Nucleus accumbens (tissue), 56 donors: Measurements from ENCODE around the gene SRP9.
A peak's percentile ranks its signal among the peaks of the same experiment; 100 is the strongest.

Source experiments
- DNase-seq, 56 donors: peaks; one replicate each; lab custom pipeline; 2025; lab: John Stamatoyannopoulos, UW

Gene SRP9

DNA sequence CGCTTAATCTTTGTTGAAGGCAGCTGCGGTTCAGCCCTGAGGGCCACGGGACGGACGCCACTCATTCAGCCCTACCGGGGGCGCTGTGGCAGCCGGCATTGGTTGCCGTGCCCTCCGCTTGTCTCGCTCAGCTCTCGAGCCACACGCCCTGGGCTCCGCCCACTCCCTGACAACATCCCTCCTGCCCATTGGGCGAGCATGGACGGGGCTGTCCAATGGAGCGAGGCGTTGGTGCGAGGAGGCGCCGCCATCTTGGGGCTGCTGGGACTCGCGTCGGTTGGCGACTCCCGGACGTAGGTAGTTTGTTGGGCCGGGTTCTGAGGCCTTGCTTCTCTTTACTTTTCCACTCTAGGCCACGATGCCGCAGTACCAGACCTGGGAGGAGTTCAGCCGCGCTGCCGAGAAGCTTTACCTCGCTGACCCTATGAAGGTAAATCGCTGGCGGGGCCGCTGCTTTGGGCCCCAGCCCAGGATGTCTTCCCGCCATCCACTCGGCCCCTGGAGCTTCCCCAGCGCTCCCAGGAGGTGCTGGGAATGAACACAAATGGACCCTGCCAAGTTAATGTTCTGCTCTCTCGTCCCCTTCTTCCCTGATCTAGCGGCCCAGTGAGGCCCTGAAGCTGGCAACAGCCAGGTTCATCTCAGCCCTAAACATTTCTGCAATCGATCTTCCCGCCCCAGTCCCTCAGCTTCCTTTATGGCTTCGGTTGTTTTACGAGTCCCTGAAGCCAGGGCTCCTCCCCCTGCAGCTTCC, at the start of gene SRP9:
TSS of gene SRP9 (plus strand) at position 244 of the 754 bp plus-strand sequence. CDS start at position 359, 115 bp downstream.
- DNase-seq: peak; percentile 67 to 99 (median 97)

- no peak for DNase-seq
These were observed 46.1 kb upstream of the SRP9 start for GRCh38 chr1:225731491-225731890.

DNA sequence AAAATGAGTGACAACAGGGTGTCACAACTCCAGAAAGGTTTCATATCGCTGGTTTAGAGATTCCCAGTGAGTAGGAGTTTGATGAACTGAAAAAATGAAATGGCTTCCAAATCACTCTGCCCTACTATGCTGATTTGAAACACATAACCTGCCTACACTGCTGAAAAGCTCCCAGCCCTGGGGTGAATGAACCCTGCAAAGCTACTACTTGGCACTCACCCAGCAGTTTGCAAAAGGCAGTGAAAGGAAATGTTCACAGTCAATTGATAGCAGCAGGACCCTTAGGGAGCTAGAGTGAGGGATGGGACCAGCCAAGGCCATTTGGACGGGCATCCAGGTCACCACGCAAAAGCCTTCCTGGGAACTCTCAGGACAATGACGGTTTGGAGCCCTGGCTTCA, 44.4 kb upstream of the SRP9 start:
- DNase-seq: peak in 6 of 56 donors; percentile 5 to 38 (median 10)

DNA sequence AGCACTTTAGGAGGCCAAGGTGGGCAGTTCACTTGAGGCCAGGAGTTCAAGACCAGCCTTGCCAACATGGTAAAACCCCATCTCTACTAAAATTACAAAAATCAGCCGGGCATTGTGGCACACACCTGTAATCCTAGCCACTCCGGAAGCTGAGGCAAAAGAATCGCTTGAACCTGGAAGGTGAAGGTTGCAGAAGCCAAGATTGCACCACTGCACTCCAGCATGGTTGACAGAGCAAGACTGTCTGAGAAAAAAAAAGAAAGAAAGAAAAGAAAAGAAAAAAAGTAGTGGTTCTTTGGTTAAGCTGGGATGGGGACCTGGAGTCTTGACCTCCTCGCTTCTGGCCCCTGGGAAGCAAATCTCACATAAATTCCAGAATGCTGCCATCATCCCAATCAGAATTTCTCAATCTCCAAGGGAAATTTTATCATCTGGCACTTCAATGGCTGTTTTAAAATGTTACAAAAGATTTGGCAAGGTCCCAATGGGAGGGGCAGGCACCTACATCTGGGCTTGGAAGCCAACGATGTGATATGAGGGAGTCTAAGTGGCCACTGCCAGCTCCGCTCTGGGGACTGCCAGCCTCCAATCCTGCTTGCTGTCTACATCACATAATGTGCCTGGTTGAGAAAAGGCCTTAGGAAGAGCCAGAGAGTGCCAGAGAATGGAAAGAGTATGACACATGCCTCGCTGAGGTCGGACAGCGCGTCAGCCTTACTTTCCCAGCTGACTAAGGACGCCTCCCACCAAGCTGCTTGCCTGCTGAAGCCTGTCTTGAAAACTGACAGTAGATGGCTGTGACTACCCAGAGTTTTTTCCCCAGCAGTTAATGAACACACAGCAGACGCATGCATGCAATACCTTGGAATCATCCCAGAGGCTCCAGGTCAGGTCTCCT, 42.1 kb upstream of the SRP9 start:
- DNase-seq: peak in 4 of 56 donors; percentile 3 to 57 (median 14)

GRCh38 chr1:225736437-225737098, 41.1 kb upstream of the SRP9 start:
- DNase-seq: no peak

DNA sequence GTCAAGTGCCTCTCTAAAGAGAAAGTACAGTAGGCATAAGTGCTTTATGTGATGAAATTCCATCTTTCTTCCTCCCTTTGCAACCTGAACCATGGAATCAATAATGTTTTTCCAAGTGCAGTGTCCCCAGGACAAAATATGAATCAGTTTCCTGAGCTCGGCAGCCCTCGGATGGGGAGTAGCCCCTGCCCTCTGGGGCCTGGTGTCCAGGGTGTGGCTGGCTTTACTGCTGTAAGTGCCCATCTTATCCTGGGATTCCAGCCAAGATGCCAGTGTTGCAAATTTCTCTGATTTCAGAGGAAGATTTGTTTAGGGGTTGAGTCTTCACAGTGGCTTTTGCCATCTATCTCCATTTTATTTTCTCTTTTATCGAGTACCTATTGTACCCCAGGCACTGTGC, 40.5 kb upstream of the SRP9 start:
- no peak for DNase-seq

DNA sequence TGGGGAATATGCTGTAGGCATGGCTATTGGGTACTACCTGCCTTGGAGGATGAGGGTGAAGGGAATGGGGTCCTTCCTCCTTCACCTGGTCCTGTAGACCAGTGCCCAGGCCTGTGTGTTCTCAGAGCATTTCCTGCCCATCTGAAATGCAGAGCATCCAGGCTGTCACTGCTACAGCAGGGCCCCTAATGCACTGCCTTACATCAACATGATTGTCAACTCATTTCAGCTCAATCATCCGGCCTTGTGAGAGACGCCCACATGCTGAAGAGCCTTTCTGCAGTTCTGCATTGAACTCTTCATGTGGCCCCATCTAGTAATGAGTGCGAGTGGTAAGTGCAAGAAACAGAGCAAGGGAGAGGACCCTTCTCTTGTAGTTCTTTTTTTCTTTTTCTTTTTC, 39.8 kb upstream of the SRP9 start:
- DNase-seq: no peak

DNA sequence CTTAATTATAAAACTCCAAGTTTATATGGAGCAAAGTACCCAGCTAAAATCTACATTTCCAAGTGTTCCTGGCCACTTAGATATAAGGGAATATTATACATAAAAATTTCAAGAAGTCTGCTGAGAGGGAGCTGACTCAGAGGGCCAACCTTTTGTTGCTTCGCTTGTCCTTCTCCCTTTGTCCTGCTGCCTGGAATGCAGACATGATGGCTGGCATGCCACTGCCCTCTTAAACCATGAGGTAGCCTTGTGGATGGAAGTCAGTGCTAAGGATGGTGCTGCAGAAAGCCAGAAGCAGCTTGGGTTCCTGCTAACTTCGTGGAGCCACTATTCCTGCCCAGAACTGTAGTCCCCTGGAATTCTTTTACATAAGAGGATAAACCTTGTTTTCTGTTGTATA, 38.9 kb upstream of the SRP9 start:
- DNase-seq: no peak

GRCh38 chr1:225739542-225740107, 38.0 kb upstream of the SRP9 start:
- no peak for DNase-seq

- no peak for DNase-seq
These were observed 32.9 kb upstream of the SRP9 start for GRCh38 chr1:225744745-225745144.

DNA sequence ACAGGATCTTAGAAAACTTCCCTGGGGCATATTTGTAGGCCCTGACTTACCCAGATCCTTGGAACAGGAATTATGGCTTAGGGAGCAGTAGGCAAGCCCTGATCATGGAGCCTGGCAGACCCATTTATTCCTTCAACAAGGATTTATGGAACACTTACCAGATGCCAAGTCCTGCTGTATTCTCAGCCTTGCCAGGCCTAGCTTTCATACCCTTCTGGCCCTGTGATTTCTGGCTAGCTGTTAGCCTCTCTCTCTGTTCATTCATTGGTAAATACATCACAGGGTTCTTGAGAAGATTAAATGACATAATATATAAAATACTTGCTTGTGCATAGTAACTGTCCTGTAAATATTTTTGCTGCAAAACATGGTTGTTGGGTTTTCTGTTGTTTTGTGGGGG, 32.4 kb upstream of the SRP9 start:
- no peak for DNase-seq

DNA sequence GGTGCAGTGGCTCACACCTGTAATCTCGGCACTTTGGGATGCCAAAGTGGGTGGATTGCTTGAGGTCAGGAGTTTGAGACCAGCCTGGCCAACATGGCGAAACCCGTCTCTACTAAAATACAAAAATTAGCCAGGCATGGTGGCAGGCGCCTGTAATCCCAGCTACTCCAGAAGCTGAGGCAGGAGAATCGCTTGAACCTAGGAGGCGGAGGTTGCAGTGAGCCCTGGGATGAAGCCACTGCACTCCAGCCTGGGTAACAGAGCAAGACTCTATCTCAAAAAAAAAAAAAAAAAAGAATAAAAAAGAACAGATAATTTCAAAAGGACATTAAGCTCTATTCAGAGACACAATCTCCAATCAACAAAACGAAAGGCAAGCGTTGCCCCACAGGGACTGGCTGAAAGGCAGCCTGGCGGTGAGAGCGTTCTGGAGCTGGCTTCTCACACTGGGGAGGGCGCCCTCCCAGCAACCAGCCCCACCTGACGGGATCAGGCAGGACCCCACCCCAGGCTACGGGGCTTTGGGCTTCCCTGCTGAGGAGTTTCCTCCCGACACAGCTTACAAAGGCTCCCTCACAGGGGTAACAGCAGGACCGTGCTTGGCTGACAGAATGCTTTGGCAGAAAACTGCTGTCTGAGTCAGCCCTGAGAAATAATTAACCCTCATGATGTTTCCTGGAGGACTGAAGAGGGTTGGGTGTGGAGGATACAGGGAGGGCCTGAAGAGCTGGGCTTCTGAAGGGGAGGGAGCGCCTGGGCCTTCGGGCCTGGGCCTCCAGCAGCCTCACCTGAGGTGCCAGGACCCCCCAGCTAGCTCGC, 31.1 kb upstream of the SRP9 start:
- DNase-seq: peak in 32 of 56 donors; percentile 3 to 64 (median 24)

DNA sequence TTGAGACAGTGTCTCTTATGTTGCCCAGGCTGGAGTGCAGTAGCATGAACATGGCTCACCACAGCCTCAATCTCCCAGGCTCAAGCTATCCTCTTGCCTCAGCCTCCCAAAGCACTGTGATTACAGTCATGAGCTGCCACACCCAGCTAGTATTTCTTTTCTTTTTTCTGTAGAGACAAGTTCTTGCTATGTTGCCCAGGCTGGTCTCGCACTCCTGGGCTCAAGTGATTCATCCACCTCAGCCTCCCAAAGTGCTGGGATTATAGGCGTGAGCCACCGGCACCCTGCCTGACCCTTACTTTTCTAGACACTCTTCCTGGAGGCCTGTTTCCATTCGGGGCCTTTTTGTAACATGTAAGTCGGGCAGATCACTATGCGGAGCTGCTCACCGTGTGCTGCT, 30.1 kb upstream of the SRP9 start:
- DNase-seq: no peak

DNA sequence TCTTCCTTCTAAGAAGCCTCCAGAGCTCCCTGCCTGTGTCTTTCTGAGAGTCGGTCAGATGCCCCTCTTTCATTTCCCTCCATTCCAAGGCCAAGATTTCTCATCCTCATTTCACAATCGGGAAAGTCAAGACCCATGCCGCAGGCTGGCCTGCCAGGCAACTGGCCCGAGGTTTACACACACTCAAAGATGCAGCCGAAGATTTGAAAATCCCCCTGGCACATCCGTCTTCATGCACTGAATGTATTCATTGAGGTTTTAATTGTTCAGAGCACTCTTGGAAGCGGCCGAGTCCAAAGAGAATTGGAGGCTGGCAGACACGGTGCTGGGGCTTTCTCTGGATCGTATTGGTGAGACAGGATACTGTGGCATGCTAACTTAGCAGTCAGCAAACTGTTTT, 29.1 kb upstream of the SRP9 start:
- peak in 2 of 56 donors; percentile 11 to 19 for DNase-seq

DNA sequence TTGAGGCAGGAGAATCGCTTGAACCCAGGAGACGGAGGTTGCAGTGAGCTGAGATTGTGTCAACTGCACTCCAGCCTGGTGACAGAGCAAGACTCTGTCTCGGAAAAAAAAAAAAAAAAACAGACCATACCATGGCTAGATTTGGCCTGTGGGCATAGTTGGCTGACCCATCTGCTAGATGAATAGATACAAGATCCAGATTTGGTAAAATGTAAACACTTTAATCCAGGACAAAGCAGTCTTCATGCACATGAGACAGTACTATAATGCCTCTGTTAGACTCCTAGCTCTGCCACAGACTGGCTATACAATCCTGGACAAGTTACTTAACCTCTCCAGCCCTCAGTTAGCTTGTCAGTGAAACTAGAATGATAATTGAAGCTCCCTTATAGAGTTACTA, 27.9 kb upstream of the SRP9 start:
- no peak for DNase-seq

DNA sequence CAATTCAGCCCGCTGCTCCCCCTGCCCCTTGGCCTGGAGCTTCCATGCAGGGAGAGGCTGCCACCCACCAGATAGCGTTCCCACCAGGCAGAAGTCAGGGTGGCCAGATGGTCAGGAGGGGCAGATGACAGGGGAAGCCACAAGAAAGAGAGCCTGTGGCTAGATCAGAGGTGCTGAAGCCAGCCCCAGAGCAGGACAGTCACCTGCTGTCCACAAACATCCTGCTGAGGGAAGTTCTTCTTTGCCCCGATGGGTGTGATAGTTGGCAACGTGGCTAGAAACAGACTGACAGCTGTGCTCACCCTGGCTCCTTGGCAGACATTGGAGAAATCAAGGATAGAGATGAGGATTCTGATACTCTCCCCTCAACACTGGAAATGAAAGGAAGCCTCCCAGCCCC, 27.2 kb upstream of the SRP9 start:
- DNase-seq: no peak

GRCh38 chr1:225750875-225751824, 26.5 kb upstream of the SRP9 start:
- no peak for DNase-seq

GRCh38 chr1:225752245-225752644, 25.4 kb upstream of the SRP9 start:
- no peak for DNase-seq
